Stimulated activated CD8-positive, alpha-beta memory T cell treated with anti-CD3 and anti-CD28 coated beads, Interleukin-12 subunit alpha, Interleukin-12 subunit beta, amount 100 ng/mL, for 24 hours (primary cell): ENCODE data around the gene MUC16.
"Not testable (repeated sequence)": the region's sequence is repeated elsewhere in the genome, so short reads cannot be mapped to it uniquely, and the experiment has no call there.

Experiments
- DNase-seq: peaks from one replicate; pipeline ENCODE4 v3.0.0-alpha.2; 2020; ENCODE audit errors: extremely low read depth

Gene MUC16

DNA sequence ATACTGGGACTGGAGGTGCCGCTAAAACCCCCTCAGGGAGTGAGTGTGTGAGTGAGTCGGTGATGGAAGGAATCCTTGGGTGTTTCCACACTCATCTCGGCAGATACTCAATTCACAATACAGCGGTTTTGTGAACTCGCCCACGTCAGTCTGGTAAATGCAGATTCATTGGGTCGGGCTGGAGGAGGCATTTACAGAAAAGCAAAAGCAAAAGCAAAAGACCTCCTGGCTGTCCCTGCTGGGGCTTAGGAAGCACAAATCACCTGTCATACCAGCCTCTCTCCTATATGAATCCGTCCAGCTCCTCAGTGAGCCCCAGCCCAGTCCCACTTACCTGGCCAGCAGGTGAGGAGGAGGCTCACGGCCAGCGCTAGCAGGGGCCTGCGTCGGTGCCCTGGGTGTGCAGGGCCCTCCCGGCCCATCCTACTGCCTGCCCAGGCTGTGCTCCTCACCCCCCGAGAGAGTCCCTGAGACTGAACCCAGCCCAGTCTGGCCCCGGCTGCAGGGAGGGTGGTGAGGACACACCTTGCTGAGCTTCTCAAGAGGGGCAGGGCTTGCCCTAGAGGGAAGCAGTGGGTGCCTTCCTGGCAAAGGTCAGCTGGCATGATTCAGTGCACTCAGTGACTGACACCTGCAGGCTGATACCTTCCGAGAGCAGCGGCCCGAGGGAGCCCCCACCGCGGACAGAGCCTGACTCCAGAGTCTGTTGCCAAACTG, at the start of gene MUC16:
MUC16 (minus strand) TSS at position 475 of the 717 bp plus-strand sequence.
- no peak for DNase-seq

DNA sequence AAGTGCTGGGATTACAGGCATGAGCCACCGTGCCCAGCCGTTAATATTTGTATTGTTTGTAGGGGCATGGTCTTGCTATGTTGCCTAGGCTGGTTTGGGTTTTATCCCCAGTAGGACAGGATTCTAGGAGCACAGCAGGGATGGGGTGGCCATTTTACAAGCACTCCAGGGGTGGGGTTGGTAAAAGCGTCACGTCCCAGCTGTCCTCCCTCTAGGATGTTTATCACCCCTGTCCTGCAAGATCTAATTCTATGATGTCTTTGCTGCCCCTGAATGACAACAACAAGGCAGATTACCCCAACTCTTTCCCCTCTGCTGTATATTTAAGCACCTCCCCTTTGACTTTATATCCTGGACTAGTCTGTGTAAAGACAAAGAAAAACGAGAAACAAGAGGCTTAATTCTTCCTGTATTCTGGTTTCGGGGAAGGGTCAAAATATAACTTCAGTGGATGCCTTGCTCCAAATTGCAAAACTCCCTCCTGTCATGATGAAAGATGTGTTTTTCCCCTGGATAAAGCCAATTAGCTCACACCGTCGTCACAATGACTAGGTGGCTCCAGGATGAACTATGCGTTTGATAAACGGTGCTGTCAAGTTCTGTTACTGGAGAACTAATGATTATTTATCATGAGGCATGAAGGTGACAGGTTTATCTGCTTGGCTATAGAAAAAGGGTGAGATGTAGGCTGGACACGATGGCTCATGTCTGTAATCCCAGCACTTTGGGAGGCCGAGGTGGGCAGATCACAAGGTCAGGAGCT, 48.9 kb upstream of the MUC16 start:
- no peak for DNase-seq

DNA sequence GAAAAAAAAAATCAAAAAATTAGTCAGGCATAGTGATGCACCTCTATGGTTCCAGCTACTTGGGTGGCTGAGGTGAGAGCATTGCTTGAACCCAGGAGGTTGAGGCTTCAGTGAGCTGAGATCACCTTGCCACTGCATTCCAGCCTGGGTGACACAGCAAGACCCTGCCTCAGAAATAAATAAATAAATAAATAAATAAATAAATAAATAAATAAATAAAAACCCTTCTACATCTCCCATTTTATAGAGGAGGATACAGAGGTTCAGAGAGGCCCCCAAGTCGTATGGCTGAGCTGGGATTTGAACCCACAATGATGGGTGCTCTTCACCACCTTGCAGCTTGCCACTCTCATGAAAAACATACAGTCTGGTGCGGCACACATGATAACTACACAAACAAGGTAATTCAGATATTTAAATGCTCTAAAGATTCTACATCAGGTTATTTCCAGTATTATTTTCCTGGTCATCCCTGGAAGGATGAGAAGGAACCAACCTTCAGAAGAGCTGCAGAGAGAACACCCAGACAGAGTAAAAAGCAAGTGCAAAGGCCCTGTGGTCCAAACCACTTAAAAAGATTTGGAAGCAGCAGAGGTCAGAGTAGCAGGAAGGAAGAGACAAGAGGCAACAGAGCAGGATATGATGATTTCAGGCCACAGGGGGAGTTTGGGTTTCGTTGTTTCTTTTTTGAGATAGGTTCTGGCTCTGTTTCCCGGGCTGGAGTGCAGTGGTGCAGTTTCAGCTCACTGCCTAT, 47.5 kb upstream of the MUC16 start:
- no peak for DNase-seq

DNA sequence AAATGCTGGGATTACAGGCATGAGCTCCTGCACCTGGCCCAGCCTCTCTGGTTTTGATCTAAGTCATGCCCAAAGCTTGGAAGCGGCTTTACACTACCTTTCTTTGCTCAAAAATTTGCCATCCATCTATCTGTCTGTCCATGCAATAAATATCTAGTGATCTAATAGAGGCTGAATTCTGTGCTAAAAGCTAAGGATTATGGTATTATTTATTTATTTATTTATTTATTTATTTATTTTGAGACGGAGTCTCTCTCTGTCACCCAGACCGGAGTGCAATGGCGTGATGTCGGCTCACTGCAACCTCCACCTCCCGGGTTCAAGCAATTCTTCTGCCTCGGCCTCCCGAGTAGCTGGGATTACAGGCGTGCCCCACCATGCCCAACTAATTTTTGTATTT, 45.9 kb upstream of the MUC16 start:
- not testable (repeated sequence) for DNase-seq

DNA sequence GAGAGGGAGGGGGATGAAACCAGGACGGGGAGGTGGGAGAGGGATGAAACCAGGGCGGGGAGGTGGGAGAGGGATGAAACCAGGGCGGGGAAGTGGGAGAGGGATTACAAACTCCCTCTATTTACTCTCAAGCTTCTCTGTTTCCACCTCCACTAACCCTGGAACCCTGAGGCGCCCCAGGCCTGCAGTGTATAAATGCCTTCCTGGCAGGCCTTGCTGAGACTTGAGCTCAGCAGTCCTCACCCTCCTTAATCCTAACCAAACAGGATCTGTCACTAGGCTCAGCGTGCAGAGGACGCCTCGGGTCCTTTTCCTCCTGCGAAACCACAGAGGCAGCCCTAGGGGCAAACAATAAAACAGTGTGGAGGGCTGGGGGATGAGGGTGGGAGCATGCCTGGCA, 44.6 kb upstream of the MUC16 start:
- DNase-seq = no peak

DNA sequence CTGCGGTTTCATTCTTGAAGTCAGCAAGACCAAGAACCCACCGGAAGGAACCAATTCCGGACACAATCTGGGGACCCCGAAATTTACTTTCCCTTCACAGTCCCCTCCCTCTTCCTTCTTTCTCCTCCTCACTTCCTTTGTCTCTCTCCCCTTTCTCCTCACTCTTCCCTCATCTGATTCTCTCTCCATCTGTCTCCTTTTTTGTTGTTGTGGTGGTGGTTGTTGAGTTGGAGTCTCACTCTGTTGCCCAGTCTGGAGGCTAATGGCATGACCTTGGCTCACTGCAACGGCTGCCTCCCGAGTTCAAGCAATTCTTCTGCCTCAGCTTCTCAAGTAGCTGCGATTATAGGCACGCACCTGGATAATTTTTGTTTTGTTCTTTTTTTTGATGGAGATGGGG, 44.0 kb upstream of the MUC16 start:
- DNase-seq = no peak

DNA sequence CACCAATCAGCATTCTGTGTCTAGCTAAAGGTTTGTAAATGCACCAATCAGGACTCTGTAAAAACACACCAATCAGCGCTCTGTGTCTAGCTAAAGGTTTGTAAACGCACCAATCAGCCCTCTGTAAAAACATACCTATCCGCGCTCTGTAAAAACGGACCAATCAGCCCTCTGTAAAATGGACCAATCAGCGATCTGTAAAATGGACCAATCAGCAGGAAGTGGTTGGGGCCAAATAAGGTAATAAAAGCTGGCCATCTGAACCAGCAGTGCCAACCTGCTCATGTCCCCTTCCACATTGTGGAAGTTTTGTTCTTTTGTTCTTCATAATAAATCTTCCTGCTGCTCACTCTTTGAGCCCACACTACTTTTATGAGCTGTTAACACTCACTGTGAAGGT, 43.5 kb upstream of the MUC16 start:
- not testable (repeated sequence) for DNase-seq

DNA sequence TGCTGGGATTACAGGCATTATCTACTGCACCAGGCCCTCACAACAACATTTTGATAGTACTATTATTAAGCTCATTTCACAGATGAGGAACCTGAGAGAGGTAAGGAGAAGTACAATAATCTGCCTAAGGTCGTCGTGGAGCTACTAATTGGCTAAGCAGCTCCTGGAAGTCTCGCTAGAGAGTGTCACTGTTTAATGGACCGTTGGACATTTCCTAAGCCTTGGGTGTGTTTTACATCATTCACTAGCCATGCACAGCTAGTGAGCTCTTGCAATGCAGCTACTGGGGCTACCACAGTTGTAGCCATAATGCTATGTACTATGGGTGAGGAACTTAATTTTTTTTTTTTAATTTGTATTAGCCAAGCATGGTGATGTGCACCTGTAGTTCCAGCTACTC, 42.7 kb upstream of the MUC16 start:
- DNase-seq = no peak

DNA sequence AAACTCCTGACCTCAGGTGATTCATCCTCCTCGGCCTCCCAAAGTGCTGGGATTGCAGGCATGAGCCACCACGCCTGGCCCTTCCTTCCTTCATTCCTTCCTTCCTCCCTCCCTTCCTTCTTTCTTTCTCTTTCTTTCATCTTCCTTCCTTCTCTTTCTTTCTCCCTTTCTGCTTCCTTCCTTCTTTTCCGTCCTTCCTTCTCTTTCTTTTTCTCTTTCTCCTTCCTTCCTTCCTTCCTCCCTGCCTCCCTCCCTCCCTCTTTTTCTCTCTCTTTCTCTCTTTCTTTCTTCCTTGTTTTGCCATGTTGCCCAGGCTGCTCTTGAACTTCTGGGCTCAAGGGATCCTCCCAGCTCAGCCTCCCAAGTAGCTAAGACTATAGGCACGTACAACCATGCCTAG, 36.5 kb upstream of the MUC16 start:
- no peak for DNase-seq

DNA sequence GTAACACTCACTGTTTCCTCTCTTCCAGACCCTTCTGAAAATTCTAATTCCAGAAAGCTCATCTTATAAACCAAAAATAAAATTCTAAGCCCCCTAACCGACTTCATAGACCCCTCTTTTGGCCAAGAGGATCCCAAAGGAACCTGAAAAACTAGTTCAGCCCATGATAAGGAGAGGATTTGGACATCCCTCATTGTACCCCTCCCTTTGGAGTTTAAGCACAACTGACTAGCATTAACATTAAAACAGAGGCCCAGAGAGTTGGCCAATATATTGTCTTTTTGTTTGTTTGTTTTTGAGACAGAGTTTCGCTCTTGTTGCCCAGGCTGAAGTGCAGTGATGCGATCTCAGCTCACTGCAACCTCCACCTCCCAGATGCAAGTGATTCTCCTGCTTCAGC, 34.2 kb upstream of the MUC16 start:
- no peak for DNase-seq

DNA sequence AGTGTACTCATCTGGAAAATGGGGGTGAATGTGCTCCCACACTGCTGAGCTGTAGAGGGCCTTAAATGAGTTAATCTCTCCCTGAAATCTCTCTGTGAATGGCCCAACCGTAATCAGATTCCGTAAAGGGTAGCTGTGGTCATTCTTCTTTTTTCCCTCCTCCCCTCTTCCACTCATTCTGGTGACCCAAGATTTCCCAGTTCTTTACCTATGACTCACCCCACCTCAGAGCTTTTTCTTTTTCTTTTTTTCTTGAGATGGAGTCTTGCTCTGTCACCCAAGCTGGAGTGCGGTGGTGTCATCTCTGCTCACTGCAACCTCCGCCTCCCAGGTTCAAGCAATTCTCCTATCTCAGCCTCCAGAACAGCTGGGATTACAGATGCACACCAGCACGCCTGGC, 33.3 kb upstream of the MUC16 start:
- no peak for DNase-seq

DNA sequence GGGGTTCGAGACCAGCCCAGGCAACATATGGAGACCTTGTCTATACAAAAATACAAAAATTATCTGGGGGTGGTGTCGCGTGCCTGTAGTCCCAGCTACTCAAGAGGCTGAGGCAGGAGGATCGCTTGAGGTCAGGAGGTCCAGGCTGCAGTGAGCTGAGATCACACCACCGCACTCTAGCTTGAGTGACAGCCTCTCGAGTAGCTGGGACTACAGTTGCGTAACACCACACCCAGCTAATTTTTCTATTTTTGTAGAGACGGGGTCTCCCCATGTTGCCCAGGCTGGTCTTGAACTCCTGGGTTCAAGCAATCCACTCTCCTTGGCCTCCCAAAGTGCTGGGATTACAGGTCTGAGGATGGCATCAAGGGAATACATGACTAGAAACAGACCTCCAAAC, 30.8 kb upstream of the MUC16 start:
- no peak for DNase-seq

DNA sequence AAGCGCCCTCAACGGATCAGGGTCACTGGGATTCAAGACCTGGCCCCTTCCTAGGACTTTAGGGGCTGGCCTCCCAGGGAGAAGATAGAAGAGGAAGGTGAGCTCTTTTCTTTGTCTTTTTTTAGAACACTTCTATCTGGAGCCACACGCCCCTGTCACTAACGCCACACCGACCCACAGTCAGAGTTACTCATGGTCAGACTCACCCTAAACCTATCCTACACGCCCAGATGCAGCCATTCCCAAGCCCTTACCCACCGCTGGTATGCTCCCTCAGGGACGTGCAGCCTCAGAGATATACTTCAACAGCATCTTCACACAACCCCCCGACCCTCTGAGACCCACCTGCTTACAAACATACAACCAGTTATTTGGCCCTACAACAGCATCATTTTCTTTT, 29.9 kb upstream of the MUC16 start:
- no peak for DNase-seq

DNA sequence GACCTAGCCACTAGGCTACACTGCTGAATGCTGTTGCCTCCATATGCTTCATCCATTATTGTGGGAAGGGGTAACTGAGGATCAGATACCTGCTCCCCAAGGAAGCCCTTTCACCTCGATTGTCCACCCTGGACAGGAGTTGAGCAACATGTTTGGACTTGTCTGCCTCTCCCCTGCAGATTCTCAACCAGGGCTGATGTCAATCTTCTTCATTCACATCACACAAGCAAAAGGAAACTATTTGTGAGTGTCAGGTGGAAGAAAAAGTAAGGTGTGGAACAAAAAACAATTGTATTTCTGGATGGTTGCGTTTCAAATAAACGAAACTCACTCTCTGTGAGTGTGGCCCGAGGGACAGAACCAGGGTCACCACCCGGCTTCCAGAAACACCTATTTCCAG, 29.5 kb upstream of the MUC16 start:
- DNase-seq = no peak

DNA sequence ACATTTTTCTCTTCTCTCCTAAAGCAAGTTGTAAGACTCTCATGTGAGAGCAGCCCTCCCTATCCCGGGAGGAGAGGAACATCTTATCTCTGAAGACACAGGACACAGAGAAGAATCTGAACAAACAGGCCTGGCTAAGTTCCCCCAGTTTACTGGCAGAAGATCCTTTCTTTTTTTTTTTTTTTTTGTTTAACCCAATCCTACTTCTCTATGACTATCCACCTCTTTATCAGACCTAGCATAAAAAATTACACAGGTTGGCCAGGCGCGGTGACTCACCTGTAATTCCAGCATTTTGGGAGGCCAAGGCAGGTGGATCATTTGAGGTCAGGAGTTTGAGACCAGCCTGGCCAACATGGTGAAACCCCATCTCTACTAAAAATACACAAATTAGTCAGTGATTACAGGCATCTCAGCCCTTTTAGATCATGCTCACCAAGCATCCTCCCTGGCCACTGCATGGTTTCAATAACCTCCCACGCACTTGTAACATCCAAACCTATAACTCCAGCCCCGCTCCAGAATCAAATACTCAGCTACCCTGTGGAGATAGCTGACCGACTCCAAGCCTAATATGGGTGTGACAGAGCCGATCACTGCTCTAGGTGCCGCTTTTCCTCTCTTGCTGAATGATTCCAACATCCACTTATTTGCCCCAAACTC, 27.3 kb upstream of the MUC16 start:
- no peak for DNase-seq

DNA sequence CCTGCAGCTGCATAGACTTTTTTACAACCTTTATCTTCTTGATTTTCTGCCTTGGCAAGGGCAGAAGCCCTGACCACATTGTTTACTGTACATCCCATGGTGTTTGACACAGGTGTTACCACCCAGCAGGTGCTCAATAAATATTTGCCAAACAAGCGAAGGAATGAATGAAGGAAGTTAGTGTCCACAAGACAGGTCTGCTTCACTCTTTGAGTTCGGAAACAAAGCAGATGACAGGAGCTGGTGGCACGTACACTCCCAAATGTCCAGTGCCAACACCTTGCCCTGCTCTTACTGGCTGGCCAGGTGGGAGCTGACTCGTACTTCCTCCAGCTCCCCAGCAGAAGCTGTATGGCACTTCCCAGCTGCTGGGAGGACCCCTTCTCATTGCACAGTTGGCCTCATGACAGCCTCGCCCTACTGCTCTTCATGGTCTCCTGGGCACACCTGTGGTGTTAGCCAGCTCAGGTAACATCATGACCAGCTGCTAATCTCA, 22.0 kb upstream of the MUC16 start:
- DNase-seq = no peak

DNA sequence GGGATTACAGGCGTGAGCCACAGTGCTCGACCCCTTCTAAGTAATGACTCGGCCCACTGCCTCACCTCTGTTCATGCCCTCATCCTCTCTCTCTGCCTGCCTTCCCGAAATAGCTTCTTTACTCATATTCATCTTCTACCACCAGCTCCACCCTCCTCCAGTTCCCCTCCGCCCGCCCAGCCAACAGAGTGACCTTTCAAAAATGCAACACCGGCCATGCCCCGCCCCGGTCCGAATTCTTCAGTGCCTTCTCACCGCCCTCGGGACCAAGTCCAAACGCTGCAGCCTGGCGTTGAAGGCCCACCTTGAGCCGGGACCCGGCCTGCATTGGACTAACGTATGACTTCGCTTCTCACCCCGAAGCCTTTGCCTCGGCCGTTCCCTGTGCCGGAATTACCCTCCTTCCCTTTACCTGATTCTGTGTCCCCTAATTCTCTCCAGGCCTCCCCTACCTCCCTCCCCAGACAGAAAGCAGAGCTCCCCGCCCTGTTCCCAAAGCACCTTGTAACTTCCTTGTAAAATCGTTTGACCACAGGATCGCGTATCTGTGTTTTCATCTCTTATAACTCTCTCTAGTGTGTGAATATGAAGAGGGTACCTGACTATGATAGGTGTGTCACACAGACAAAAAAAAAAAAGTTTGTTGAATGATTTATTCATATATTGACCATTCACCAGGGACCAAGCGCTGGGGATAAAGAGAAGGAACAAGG, 8.1 kb upstream of the MUC16 start:
- no peak for DNase-seq

DNA sequence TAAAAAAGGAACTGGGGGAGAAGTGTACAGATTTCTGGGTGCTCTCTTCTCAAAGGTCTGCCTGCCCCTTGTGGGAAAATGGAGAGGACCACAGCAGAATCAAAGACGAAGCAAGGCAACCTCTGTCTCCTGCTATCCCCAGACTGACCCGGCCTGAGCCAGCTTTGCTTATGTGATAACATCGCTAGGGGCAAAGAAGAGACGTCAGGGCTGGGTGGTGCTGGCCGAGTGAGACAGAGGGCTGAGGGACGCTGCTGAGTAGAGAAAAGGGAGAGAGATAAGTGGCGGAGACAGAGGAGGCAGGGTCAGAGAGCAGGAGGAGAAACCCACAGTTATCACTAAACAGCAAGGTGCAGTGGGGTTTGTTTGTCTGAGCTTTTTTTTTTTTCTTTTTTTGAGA, 4.6 kb upstream of the MUC16 start:
- DNase-seq = no peak

DNA sequence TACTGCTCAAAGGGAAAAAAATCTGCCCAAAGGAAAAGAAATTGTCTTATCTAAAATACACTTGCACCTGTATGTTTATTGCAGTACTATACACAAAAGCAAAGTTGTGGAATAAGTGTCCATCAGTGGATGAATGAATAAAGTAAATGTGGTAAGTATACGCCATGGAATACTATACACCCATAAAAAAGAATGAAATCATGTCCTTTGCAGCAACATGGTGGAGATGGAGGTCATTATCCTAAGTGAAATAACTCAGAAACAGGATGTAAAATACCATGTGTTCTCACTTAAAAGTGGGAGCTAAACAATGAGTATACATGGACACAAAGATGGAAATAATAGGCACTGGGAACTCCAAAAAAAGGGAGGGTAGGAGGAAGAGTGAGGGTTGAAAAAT, 3.8 kb upstream of the MUC16 start:
- no peak for DNase-seq

DNA sequence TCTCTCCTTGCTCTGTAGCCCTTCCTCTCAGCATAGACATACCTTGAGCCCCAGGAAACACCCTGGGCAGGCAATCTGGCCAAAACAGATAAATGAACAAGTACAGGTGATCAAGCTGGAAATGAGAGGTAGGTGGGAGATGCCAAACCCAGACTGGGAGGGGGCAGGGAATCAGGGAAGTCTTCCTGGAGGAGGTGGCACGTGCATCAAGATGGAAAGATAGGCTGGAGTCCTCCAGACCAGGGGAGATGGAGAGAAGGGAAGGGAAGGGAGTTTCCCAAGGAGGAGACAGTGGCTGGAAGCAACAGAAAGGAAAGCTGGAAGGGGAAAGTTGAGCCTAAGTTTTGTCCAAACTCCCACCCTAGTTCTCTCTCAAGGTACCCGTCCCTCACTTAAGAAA, 1.7 kb upstream of the MUC16 start:
- DNase-seq = no peak

DNA sequence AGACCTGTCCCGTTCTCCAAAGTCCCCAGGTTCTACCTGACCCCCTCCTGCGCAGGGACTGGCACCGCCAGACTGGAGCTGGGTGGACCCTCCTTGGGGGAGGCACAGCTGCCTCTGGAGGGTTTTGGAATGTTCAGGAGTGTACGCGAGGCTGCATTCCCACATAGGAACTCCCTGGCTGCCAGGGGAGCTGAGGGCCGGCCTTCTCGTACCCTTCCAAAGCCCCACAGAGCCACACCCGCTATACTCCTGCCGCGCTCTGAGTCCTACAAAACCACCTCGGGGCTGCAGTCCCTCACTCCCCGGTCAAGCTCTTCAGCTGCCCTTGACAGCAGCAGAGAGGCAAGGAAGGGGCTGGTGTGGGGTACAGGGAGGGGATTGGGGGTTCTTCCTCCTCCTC, 484 bp upstream of the MUC16 start:
- no peak for DNase-seq

DNA sequence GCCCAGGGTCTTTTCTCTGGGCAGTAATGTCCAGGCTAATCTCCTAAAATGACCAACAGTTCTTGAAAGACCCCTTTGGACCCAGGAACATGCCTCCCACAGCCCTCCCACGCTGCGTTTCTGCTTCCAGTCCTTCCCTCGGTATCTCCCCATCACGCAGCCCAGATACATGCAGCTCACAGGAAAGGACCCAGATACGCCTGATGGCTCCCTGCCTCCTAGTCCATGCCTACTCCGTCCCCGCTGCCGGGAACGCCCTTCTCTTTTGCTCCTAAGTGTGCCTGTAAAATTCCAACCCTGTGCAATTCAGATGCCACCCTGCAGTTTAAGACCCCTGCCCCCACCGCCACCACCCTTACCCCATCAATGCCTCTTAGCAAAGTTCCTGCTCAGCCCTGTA, 778 bp downstream of the MUC16 start:
- DNase-seq = no peak
